HG02610 (cell line): ENCODE data around the gene RABIF.
"Not testable (repeated sequence)": the region's sequence is repeated elsewhere in the genome, so short reads cannot be mapped to it uniquely, and the experiment has no call there.

Source experiments
- ATAC-seq: cut with Tn5 transposase; IDR thresholded peaks from one replicate; pipeline ENCODE4 v1.9.1; 2021; ENCODE audit warnings: mild to moderate bottlenecking, moderate library complexity; ENCODE audit not compliant: unreplicated experiment

Gene RABIF

GRCh38 chr1:202835548-202836072 is 53.3 kb downstream of the RABIF start:
- no peak for ATAC-seq

GRCh38 chr1:202834771-202835547 is 54.0 kb downstream of the RABIF start:
- no peak for ATAC-seq

- no peak for ATAC-seq
Measured at GRCh38 chr1:202831906-202832305, 57.0 kb downstream of the RABIF start.

GRCh38 chr1:202829223-202829622 is 59.7 kb downstream of the RABIF start:
- not testable (repeated sequence) for ATAC-seq
